Nephron progenitor cell (in vitro differentiated cells): ENCODE data around the gene SLC16A6.

ENCODE experiments used
- DNase-seq: peaks from one replicate; pipeline ENCODE4 v3.0.0; 2021
- H3K27ac Mint-ChIP-seq: 2 replicates; pipeline ENCODE4 v1.8.0; 2021; ENCODE audit warnings: mild to moderate bottlenecking, moderate library complexity, mixed read lengths
- H3K27me3 Mint-ChIP-seq: 2 replicates; pipeline ENCODE4 v1.8.0; 2021; ENCODE audit warnings: mild to moderate bottlenecking, low read depth, mixed read lengths; ENCODE audit not compliant: poor library complexity
- H3K36me3 Mint-ChIP-seq: 2 replicates; pipeline ENCODE4 v1.8.0; 2021; ENCODE audit warnings: low read depth, mixed read lengths
- H3K4me1 Mint-ChIP-seq: 2 replicates; pipeline ENCODE4 v1.8.0; 2021; ENCODE audit warnings: mixed read lengths
- H3K4me3 Mint-ChIP-seq: 2 replicates; pipeline ENCODE4 v1.8.0; 2021; ENCODE audit warnings: mild to moderate bottlenecking, moderate library complexity, mixed read lengths
- H3K9me3 Mint-ChIP-seq: 2 replicates; pipeline ENCODE4 v1.8.0; 2021; ENCODE audit warnings: mild to moderate bottlenecking, moderate library complexity, mixed read lengths
- TF ChIP-seq, protein P1 (sequence below): fragments of 200-600 bp; sonication (generic); IDR thresholded peaks from 2 replicates; pipeline ENCODE4 v1.5.0; 2021; ENCODE audit warnings: antibody characterized with exemption

The SLC16A6 gene

DNA sequence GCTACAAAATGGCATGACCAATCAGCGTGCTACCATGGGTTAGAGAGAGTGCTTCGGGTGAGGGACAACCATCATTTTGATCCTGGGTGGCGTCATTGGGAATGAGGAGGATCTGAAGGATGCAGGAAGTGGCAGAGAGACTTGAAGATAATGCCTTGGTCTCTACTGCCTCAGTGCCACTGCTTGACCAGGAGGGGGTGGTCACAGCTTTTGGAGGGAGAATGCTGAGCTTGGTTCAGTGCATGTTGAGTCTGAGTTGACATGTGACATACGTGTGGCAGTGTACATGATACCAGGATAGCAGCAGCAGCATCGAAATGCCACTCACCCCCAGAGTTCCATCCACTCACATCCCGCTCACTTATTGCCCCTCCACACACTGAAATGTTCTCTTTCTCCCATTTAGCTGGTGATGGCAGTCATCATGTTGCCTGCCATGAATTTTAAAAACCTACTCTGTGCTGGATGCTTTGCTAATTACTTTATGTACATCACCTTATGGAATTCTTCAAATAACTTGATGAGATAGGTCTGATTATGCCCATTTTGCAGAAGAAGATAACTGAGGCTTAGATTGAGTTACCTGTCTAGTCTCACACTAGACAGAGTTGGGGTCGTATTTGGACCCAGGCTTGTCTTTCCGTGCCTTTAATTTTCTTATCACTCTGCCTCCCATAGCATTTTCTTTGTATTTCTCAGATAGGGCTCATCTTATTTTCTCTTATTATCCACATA, 37.1 kb upstream of the SLC16A6 start:
- no peak overlapping the region for H3K4me3 Mint-ChIP-seq

GRCh38 chr17:68326681-68327080, 35.8 kb upstream of the SLC16A6 start:
- peaks cover 21% of the 10 kb centered on the region for H3K27me3 Mint-ChIP-seq
- TF ChIP-seq, protein P1, sequence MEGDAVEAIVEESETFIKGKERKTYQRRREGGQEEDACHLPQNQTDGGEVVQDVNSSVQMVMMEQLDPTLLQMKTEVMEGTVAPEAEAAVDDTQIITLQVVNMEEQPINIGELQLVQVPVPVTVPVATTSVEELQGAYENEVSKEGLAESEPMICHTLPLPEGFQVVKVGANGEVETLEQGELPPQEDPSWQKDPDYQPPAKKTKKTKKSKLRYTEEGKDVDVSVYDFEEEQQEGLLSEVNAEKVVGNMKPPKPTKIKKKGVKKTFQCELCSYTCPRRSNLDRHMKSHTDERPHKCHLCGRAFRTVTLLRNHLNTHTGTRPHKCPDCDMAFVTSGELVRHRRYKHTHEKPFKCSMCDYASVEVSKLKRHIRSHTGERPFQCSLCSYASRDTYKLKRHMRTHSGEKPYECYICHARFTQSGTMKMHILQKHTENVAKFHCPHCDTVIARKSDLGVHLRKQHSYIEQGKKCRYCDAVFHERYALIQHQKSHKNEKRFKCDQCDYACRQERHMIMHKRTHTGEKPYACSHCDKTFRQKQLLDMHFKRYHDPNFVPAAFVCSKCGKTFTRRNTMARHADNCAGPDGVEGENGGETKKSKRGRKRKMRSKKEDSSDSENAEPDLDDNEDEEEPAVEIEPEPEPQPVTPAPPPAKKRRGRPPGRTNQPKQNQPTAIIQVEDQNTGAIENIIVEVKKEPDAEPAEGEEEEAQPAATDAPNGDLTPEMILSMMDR, result no peak
- H3K9me3 Mint-ChIP-seq, result peaks cover 37% of the 10 kb centered on the region
- H3K27ac Mint-ChIP-seq, result no peak overlapping the region
- no peaks in the 10 kb centered on the region for H3K4me1 Mint-ChIP-seq
- no peak for DNase-seq
- no peak overlapping the region for H3K4me3 Mint-ChIP-seq
- H3K36me3 Mint-ChIP-seq, result peaks cover 8% of the 10 kb centered on the region

More for the DNA sequence above, 37.1 kb upstream of the SLC16A6 start:
- Mint-ChIP-seq H3K4me1 (no peaks in the 10 kb centered on the region), H3K9me3 (peaks cover 50% of the 10 kb centered on the region), H3K27ac (no peak overlapping the region), H3K27me3 (peaks cover 19% of the 10 kb centered on the region), H3K36me3 (peaks cover 12% of the 10 kb centered on the region)
- no peak for DNase-seq
- TF ChIP-seq, protein P1, result no peak

- no peak for DNase-seq
- H3K4me1 Mint-ChIP-seq, result no peaks in the 10 kb centered on the region
- H3K9me3 Mint-ChIP-seq, result peaks cover 30% of the 10 kb centered on the region
- peaks cover 6% of the 10 kb centered on the region for H3K36me3 Mint-ChIP-seq
- TF ChIP-seq, protein P1, result no peak
- H3K27ac Mint-ChIP-seq, result no peak overlapping the region
- H3K4me3 Mint-ChIP-seq, result no peak overlapping the region
- H3K27me3 Mint-ChIP-seq, result peaks cover 23% of the 10 kb centered on the region
These were observed 35.0 kb upstream of the SLC16A6 start for GRCh38 chr17:68325961-68326360.

DNA sequence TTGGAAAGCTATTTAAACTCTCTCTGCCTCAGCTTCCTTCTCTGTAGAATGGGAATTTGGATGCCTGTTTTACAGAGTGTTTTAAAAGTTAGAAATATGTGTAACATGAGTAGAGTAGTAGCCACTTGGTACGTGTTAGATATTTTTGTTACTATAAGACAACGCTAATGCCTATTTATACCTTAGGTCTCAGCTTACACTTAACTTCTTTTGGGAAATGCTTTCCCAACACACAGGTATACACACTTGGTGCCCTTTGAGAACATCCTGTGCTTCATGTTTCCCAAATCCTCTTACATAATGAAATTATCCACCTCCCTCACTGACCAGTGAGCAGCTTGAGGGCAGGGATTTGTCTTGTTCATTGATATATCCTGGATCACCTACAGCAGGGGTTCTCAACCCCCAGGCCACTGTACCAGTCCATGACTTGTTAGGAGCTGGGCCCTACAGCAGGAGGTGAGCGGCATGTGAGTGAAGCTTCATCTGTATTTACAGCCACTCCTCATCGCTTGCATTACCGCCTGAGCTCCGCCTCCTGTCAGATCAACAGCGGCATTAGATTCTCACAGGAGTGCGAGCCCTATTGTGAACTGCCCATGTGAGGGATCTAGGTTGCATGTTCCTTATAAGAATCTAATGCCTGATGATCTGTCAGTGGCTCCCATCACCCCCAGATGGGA, 33.9 kb upstream of the SLC16A6 start:
- Mint-ChIP-seq H3K4me3 (no peak overlapping the region), H3K27me3 (peaks cover 23% of the 10 kb centered on the region), H3K36me3 (no peaks in the 10 kb centered on the region), H3K9me3 (peaks cover 18% of the 10 kb centered on the region), H3K4me1 (no peaks in the 10 kb centered on the region), H3K27ac (no peak overlapping the region)
- DNase-seq, result no peak
- TF ChIP-seq, protein P1, result no peak

DNA sequence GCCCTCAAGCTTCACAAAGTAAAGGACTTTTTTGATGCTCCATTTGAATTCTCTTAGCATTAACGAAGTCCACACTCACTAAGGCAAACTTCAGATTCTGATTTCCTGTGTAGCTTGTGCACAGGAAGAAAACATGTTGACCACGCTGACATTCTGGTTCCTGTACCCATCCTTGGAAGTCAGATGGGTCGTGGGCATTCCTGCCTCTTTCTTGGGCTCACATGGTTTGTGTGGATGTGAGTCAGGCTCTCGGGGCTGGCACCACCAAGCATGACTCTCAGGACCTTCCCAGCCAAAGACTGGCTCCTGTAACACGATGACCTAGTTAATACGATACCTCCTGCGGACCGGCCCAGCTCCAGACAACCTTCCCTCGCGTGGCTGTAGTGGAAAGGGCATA, 33.2 kb upstream of the SLC16A6 start:
- no peak for DNase-seq
- peaks cover 13% of the 10 kb centered on the region for H3K9me3 Mint-ChIP-seq

More for the DNA sequence above, 33.2 kb upstream of the SLC16A6 start:
- TF ChIP-seq, protein P1, result no peak
- H3K4me3 Mint-ChIP-seq, result no peak overlapping the region
- peaks cover 23% of the 10 kb centered on the region for H3K27me3 Mint-ChIP-seq
- H3K36me3 Mint-ChIP-seq, result no peaks in the 10 kb centered on the region
- no peaks in the 10 kb centered on the region for H3K4me1 Mint-ChIP-seq
- no peak overlapping the region for H3K27ac Mint-ChIP-seq
